ENCODE data around the gene MAD2L1BP.

MAD2L1BP gene

DNA sequence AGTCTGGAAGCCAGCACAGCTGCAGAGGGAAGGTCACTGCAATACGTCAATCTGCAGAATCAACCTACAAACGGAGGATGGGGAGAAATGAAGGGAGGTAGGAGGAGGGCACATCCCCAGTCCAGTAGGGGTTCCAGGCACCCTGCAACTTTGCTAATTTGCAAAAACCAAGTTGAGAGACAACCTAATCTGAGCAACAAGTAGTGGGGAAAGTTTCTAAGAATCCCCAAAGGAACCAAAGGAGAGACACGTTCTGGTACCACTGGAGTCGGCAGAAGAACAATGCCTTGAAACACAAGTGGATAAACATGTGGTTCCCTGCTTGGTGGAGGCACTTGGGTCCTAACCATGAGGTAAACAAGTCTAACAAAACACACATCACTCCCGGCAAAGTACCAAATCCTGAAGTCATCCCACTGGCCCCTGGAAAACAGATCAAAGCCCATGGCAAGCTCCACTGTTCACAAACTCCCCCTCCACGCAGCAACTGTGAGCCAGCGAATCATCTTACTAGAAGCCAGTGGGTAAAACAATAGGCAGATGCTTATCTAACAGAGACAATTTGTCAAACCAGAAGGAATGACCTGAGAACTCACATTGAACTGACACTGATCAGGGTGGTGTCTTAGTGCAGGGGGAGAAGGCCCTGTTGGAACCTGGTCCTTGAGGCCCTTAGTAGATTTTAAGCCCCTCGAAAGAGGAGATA, 47.2 kb downstream of the MAD2L1BP start:
- H3K9me3 ChIP-seq (ENCODE audit: severe bottlenecking), result no peaks in the 10 kb centered on the region
- no peak overlapping the region for H3K27ac ChIP-seq
- no peak overlapping the region for H3K4me3 ChIP-seq (ENCODE audit: low read depth, low read length)
- peaks cover 72% of the 10 kb centered on the region for H3K36me3 ChIP-seq
- TF ChIP-seq, protein P1, sequence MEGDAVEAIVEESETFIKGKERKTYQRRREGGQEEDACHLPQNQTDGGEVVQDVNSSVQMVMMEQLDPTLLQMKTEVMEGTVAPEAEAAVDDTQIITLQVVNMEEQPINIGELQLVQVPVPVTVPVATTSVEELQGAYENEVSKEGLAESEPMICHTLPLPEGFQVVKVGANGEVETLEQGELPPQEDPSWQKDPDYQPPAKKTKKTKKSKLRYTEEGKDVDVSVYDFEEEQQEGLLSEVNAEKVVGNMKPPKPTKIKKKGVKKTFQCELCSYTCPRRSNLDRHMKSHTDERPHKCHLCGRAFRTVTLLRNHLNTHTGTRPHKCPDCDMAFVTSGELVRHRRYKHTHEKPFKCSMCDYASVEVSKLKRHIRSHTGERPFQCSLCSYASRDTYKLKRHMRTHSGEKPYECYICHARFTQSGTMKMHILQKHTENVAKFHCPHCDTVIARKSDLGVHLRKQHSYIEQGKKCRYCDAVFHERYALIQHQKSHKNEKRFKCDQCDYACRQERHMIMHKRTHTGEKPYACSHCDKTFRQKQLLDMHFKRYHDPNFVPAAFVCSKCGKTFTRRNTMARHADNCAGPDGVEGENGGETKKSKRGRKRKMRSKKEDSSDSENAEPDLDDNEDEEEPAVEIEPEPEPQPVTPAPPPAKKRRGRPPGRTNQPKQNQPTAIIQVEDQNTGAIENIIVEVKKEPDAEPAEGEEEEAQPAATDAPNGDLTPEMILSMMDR (IDR thresholded peaks at IDR 0.05; ENCODE audit: low read depth, low read length), result no peak
- no peaks in the 10 kb centered on the region for H3K27me3 ChIP-seq (ENCODE audit: insufficient read depth, low read depth, severe bottlenecking)
- DNase-seq, result no peak

DNA sequence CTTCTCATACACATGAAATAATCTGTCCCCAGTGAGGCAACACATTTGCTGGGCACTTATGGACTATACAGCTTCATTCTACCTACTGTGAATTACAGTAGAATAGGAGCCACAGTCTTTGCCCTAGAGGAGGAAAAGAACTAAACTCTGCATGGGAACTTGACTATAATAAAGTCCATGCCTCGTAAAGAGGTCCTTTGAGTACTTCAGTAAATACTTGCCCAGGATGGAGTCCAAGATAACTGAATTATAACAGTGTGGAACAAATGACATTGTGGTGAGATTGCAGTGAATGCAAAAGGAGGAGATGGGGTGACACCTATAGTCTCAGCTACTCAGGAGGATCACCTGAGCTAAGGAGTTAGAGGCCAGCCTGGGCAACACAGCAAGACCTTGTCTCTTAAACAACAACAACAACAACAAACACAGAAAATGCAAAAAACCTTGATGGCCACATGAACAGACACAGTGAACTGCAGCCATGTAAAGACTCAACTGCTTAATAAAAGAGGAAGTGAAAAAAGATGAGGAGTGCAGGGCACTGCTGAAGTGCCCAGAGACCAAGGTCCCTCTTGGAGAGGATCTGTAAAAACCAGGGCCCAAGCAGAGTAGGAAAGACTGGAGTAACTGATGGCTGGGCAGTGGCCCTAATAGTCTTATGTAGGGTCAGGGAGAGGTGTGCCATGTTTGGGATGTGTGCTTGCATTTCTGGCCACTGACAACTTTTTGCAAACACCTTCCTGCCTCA, 48.2 kb downstream of the MAD2L1BP start:
- DNase-seq, result no peak
- no peak overlapping the region for H3K4me3 ChIP-seq (ENCODE audit: low read depth, low read length)
- H3K9me3 ChIP-seq (ENCODE audit: severe bottlenecking), result no peaks in the 10 kb centered on the region
- H3K27me3 ChIP-seq (ENCODE audit: insufficient read depth, low read depth, severe bottlenecking), result no peaks in the 10 kb centered on the region
- H3K27ac ChIP-seq, result no peak overlapping the region
- TF ChIP-seq, protein P1 (IDR thresholded peaks at IDR 0.05; ENCODE audit: low read depth, low read length), result no peak
- H3K36me3 ChIP-seq, result peaks cover 62% of the 10 kb centered on the region

DNA sequence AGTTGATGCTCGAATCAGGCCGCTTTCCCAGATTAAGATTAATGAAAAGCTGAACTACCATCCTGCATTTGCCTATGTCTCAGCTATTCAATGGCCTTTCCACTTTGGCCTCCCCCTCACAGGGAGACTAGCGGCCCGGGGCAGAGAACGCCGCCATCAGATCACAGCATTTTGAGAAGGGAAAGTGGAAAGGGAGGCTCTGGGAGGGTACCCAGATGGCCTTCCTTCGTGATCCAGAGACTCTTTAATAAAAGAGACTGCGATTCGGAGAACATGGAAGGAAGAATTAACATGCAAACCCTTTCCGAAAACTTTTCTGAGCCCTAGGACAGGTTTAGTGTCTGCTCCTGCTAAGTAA, 51.4 kb downstream of the MAD2L1BP start:
- H3K36me3 ChIP-seq, result peaks cover 31% of the 10 kb centered on the region
- no peak for DNase-seq
- H3K27me3 ChIP-seq (ENCODE audit: insufficient read depth, low read depth, severe bottlenecking), result no peaks in the 10 kb centered on the region
- TF ChIP-seq, protein P1 (IDR thresholded peaks at IDR 0.05; ENCODE audit: low read depth, low read length), result no peak
- peak overlapping the region; percentile 90 for H3K4me3 ChIP-seq (ENCODE audit: low read depth, low read length)
- peak overlapping the region; percentile 69 for H3K27ac ChIP-seq
- no peaks in the 10 kb centered on the region for H3K9me3 ChIP-seq (ENCODE audit: severe bottlenecking)

DNA sequence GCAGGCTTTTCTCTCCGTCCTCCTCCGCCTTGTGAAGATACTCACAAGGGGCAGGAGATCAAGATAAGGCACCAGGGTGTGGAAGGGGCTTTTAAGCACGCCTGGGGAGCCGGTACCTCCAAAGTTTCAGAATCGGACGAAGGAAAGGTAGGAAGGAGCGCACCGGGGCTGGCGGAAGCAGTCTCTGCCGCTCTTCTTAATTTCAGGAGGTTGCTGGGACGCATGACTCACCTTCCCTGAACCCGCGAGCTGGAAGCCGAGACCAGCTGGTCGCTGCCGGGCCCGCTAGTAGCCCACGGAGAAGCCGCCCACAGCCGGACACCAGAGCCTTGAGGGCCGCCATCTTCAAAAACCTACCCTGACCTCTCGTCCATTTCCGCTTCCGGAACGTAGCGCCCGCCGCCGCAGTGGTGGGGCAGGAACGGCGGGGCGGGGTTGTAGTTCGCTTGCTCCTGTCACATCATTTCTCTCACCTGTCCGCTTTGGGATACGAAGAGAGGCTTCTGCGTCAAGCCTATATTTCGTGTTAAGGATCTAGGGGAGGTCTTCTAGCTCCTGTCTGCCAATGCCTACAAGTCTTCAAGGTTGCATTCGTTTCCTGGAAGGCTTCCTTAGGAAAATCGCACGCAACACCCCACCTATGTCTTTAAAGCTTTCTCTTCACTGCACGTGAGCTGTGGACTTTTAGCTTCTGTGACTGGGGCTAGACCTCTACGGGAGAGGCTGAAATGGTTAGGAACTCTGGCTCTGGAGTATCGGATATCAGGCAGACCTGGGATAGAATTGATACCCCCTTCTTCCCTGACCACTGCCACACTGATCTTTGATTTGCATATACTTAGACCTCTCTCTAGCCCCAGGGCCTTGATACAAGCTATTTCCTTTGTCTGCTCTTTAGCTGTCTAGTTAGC, 52.1 kb downstream of the MAD2L1BP start, which contains the start of gene MRPS18A:
TSS of gene MRPS18A (minus strand) at position 355 of the 911 bp plus-strand sequence. CDS start at position 343, 12 bp downstream.
- H3K4me3 ChIP-seq (ENCODE audit: low read depth, low read length), result peak within 1 kb of the TSS; percentile 90
- DNase-seq, result peak; percentile 91
- peak within 1 kb of the TSS; percentile 69 for H3K27ac ChIP-seq
- peaks cover 25% of the 10 kb centered on the region for H3K36me3 ChIP-seq
- no peaks in the 10 kb centered on the region for H3K27me3 ChIP-seq (ENCODE audit: insufficient read depth, low read depth, severe bottlenecking)
- TF ChIP-seq, protein P1 (IDR thresholded peaks at IDR 0.05; ENCODE audit: low read depth, low read length), result no peak
- no peaks in the 10 kb centered on the region for H3K9me3 ChIP-seq (ENCODE audit: severe bottlenecking)

DNA sequence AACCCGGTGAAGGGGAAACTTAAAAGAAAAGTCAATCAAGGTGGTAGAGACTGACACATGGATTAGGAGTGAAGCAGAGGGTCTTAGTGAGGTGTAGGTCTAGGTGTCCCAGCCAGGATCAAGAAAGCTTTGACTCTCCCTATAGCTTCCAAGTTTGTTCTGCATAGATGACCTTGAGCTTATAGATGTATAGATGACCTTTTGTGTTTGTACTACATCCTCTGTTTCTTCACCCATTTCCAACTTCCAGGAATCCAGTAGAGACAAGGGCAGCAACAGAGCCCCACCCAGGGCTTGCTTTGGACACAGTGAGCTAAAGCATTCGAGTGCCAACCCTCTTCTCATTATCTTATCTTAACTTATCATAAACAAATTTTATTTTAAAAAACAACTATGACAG, 53.8 kb downstream of the MAD2L1BP start:
- Histone ChIP-seq H3K27ac (no peak overlapping the region), H3K36me3 (peaks cover 13% of the 10 kb centered on the region), H3K4me3 (ENCODE audit: low read depth, low read length) (no peak overlapping the region), H3K9me3 (ENCODE audit: severe bottlenecking) (no peaks in the 10 kb centered on the region), H3K27me3 (ENCODE audit: insufficient read depth, low read depth, severe bottlenecking) (no peaks in the 10 kb centered on the region)
- TF ChIP-seq, protein P1 (IDR thresholded peaks at IDR 0.05; ENCODE audit: low read depth, low read length), result no peak
- DNase-seq, result no peak
